ENCODE results near the gene SPRN.

GRCh38 chr10:133442191-133442966 is 18.0 kb upstream of the SPRN start:
- TF ChIP-seq CTCF (IDR thresholded peaks at IDR 0.05; ENCODE audit: insufficient read depth, low read depth, low read length) (no peak), EZH2 (IDR thresholded peaks at IDR 0.05; ENCODE audit: insufficient read depth, low read length) (no peak)

Measured in astrocyte (in vitro differentiated cells and primary cell).